Measurements from ENCODE around the gene KIF2A.

GRCh38 chr5:62312036-62312435 lies 6.0 kb downstream of the KIF2A start:
- TF ChIP-seq REST (IDR thresholded peaks at IDR 0.05; ENCODE audit: low read depth) = no peak
- no peak for TF ChIP-seq YY1 (IDR thresholded peaks at IDR 0.05; ENCODE audit: low read depth)
- TF ChIP-seq EP300 (IDR thresholded peaks at IDR 0.05; ENCODE audit: borderline replicate concordance) = no peak
- no peak for TF ChIP-seq ZBTB7A (IDR thresholded peaks at IDR 0.05; ENCODE audit: low read depth)
- no peak for TF ChIP-seq NFIC (IDR thresholded peaks at IDR 0.05)
- no peak for TF ChIP-seq RAD21 (IDR thresholded peaks at IDR 0.05; ENCODE audit: low read depth)
- no peak for TF ChIP-seq CREB1 (IDR thresholded peaks at IDR 0.05; ENCODE audit: low read depth)
- TF ChIP-seq, protein P1, sequence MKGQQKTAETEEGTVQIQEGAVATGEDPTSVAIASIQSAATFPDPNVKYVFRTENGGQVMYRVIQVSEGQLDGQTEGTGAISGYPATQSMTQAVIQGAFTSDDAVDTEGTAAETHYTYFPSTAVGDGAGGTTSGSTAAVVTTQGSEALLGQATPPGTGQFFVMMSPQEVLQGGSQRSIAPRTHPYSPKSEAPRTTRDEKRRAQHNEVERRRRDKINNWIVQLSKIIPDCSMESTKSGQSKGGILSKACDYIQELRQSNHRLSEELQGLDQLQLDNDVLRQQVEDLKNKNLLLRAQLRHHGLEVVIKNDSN (IDR thresholded peaks at IDR 0.05) = no peak
- TF ChIP-seq TCF12 (IDR thresholded peaks at IDR 0.05; ENCODE audit: low read depth) = no peak
- TF ChIP-seq FOXM1 (IDR thresholded peaks at IDR 0.05; ENCODE audit: borderline replicate concordance, low read depth) = no peak
- TF ChIP-seq TEAD4 (IDR thresholded peaks at IDR 0.05) = no peak
- no peak for TF ChIP-seq CEBPB (IDR thresholded peaks at IDR 0.05)

Data from Ishikawa (cell line).